ENCODE measurements around the gene SNAP23. TPM values are rescaled to one million over a fixed set of nuclear protein-coding genes. Genes with fewer than 3 reads are reported as not detected.
"Not testable (repeated sequence)": the region's sequence is repeated elsewhere in the genome, so short reads cannot be mapped to it uniquely, and the experiment has no call there.

Gene SNAP23
- total and polyA plus RNA-seq, 7 donors = 43.8 to 107 (median 67.0) TPM

DNA sequence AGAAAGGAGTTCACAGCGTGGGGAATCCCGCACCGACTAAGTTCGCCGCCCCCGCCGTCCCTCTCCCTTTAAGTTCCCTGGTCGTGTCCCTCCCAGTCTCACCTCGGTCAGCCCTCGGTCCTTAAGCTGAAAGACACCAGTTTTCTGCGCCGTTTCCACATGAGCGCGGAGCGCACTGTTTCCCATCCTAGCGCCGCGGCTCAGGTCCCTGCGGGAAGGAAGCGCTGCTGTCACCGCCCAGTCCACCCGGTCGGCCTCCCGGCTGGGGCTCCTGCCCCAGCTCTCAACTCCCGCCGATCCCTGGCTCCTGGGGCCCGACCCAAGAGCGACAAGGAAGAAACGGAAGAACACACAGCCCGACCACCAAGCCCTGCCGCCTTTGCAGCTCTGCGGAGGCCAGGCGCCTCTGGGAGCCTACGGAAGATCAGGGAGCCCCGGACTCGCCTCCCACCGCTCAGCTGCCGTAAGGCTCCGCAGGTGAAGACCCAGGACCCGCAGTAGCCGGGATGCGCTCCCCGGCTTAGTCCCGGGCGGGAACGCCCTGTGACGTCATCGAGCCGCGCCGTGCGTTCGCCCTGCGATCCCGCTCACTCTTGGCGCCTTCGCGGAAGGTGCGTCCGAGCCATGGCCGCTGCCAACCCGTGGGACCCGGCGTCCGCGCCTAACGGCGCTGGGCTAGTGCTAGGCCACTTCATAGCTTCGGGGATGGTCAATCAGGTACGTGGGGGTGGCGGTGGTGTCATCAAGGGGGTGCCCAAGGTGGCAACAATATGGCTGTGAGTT, 53.0 kb downstream of the SNAP23 start, which contains the start of the genes HAUS2 and LRRC57:
TSS of gene HAUS2 (plus strand) at position 590 of the 783 bp plus-strand sequence. CDS start at position 625, 35 bp downstream.
TSS of gene LRRC57 (minus strand) at position 545 of the 783 bp plus-strand sequence. CDS start at position 186, 359 bp downstream.
- peaks cover 0 to 26% (median 24%) of the 10 kb centered on the region in 4 donors for H3K4me1 ChIP-seq
- 0% methylated on average over 71 of the region's 71 CpGs for WGBS, 2 donors

DNA sequence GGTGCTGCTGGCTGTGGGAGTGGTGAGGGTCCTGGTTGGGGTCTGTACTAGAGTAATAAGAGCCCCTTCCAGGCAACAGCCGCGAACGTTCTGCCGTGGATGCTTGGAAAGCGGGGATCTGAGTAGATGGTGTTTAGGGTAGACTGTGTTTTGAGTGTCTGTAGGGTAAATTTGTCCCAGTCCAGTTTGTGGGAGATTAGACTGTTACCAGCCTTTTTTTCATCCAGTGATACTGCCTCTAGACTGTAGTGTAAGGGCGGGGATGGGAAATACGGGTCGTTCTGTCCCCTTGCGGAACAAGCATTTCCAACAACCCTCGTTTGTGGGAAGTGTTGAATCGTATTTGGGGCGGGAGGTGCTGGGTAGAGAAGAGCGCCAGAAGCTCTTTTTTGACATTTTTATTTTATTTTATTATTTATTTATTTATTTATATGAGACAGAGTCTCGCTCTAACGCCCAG, 53.6 kb downstream of the SNAP23 start:
- intact Hi-C loops (cut with DNase I) = loop anchor here (2.0 to 5.0 kb wide), 3 partner anchors 33 to 102 kb away; partner anchors contain the start of gene SNAP23
- Histone ChIP-seq H3K4me3 (peak overlapping the region; percentile 72 to 94 (median 80)), H3K27me3 (no peaks in the 10 kb centered on the region), H3K4me1 (peaks cover 0 to 26% (median 24%) of the 10 kb centered on the region in 4 donors), H3K9me3 (no peaks in the 10 kb centered on the region), H3K36me3 (peaks cover 6 to 17% (median 8%) of the 10 kb centered on the region in 4 donors), H3K27ac (peak overlapping the region; percentile 89 to 97 (median 92))
- 0 to 1% methylated on average over 15 of the region's 15 CpGs for WGBS, 2 donors
- TF ChIP-seq POLR2A (IDR thresholded peaks at IDR 0.05) (no peak), POLR2AphosphoS5 (IDR thresholded peaks at IDR 0.05) (no peak), EP300 (IDR thresholded peaks at IDR 0.05) (no peak)
- TF ChIP-seq, protein P1, sequence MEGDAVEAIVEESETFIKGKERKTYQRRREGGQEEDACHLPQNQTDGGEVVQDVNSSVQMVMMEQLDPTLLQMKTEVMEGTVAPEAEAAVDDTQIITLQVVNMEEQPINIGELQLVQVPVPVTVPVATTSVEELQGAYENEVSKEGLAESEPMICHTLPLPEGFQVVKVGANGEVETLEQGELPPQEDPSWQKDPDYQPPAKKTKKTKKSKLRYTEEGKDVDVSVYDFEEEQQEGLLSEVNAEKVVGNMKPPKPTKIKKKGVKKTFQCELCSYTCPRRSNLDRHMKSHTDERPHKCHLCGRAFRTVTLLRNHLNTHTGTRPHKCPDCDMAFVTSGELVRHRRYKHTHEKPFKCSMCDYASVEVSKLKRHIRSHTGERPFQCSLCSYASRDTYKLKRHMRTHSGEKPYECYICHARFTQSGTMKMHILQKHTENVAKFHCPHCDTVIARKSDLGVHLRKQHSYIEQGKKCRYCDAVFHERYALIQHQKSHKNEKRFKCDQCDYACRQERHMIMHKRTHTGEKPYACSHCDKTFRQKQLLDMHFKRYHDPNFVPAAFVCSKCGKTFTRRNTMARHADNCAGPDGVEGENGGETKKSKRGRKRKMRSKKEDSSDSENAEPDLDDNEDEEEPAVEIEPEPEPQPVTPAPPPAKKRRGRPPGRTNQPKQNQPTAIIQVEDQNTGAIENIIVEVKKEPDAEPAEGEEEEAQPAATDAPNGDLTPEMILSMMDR (IDR thresholded peaks at IDR 0.05) = no peak
- DNase-seq = no peak

More for the DNA sequence above, 53.0 kb downstream of the SNAP23 start, which contains the start of the genes HAUS2 and LRRC57:
- DNase-seq = peak; percentile 93
- TF ChIP-seq EP300 (IDR thresholded peaks at IDR 0.05) (no peak), POLR2AphosphoS5 (IDR thresholded peaks at IDR 0.05) (peak; percentile 94 to 98 (median 96)), POLR2A (IDR thresholded peaks at IDR 0.05) (peak; percentile 84 to 91)
- TF ChIP-seq, protein P1 (IDR thresholded peaks at IDR 0.05) = no peak
- no peaks in the 10 kb centered on the region for H3K9me3 ChIP-seq
- H3K27ac ChIP-seq = peak within 1 kb of the TSS; percentile 89 to 97 (median 92)
- peak within 1 kb of the TSS; percentile 72 to 94 (median 80) for H3K4me3 ChIP-seq
- H3K27me3 ChIP-seq = no peaks in the 10 kb centered on the region
- H3K36me3 ChIP-seq = peaks cover 6 to 23% (median 15%) of the 10 kb centered on the region in 4 donors
- intact Hi-C loops (cut with DNase I) = loop anchor here (2.0 to 5.0 kb wide), 3 partner anchors 34 to 102 kb away; partner anchors contain the start of gene SNAP23

DNA sequence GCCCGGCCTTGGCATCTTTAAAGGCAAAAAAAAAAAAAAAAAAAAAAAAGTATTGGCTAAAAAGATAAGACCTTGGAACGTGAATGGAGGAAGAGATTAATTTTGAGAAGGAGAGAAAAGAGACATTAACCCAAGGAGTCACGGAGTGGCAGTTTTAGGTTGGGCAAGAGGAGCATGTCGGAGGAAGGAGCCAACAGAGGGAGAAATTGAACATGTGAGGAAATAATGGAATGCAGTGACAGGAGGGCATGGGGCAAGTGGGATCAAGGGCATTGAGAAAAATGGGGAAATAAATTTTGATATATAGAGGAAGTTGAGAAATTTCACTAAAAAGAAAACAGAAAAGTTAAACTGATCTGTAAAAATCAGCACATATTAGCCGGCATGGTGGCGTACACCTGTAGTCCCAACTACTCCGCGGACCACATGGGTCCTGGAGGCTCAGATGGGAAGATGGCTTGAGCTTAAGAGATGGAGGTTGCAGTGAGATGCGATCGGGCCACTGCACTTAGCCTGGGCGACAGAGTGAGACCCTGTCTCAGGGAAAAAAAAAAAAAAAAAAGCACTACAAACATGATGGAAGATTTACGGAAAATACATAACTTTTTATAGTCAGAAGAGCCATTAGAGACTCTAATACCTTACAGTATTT, 54.4 kb downstream of the SNAP23 start:
- TF ChIP-seq, protein P1 (IDR thresholded peaks at IDR 0.05) = no peak
- TF ChIP-seq EP300 (IDR thresholded peaks at IDR 0.05) = no peak
- no peak for TF ChIP-seq POLR2A (IDR thresholded peaks at IDR 0.05)
- no peak for TF ChIP-seq POLR2AphosphoS5 (IDR thresholded peaks at IDR 0.05)
- peaks cover 0 to 26% (median 24%) of the 10 kb centered on the region in 4 donors for H3K4me1 ChIP-seq
- intact Hi-C loops (cut with DNase I) = loop anchor here (2.0 to 5.0 kb wide), 3 partner anchors 32 to 101 kb away; partner anchors contain the start of gene SNAP23

DNA sequence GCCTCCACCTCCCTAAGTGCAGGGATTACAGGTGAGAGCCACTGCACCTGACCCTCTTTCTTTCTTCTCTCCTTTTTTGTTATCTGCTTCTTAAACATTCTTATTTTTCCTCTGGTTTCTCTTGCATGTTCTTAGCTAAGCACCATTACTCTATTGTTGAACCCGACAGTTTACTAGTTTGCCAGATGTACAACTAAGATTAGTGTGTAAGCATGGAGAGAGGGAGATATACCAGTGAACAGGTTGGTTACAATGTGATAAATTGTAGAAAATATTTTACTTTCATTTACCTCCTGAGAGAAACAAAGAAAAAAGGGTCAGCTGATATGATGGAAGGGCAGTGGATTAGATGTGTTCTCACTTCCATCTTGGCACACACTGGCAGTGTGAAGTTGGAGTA, 58.1 kb downstream of the SNAP23 start:
- 93% methylated on average over 1 of the region's 1 CpG for WGBS, 2 donors
- no peak overlapping the region for H3K27ac ChIP-seq
- peaks cover 0 to 7% (median 1%) of the 10 kb centered on the region in 4 donors for H3K36me3 ChIP-seq
- no peaks in the 10 kb centered on the region for H3K27me3 ChIP-seq
- TF ChIP-seq POLR2A (IDR thresholded peaks at IDR 0.05) = no peak
- no peak for TF ChIP-seq EP300 (IDR thresholded peaks at IDR 0.05)
- TF ChIP-seq, protein P1 (IDR thresholded peaks at IDR 0.05) = no peak
- no peak for TF ChIP-seq POLR2AphosphoS5 (IDR thresholded peaks at IDR 0.05)
- intact Hi-C loops (cut with DNase I) = no loop called here
- no peak overlapping the region for H3K4me3 ChIP-seq
- no peaks in the 10 kb centered on the region for H3K9me3 ChIP-seq
- DNase-seq = no peak
- peaks cover 0 to 7% (median 3%) of the 10 kb centered on the region in 4 donors for H3K4me1 ChIP-seq

More for the DNA sequence above, 54.4 kb downstream of the SNAP23 start:
- WGBS, 2 donors = 68 to 70% methylated on average over 12 of the region's 12 CpGs
- peak overlapping the region; percentile 89 to 97 (median 92) for H3K27ac ChIP-seq
- H3K4me3 ChIP-seq = peak overlapping the region in 3 of 4 donors; percentile 77 to 94 (median 84)
- no peaks in the 10 kb centered on the region for H3K9me3 ChIP-seq
- H3K36me3 ChIP-seq = peaks cover 0 to 9% (median 2%) of the 10 kb centered on the region in 4 donors
- H3K27me3 ChIP-seq = no peaks in the 10 kb centered on the region
- no peak for DNase-seq

DNA sequence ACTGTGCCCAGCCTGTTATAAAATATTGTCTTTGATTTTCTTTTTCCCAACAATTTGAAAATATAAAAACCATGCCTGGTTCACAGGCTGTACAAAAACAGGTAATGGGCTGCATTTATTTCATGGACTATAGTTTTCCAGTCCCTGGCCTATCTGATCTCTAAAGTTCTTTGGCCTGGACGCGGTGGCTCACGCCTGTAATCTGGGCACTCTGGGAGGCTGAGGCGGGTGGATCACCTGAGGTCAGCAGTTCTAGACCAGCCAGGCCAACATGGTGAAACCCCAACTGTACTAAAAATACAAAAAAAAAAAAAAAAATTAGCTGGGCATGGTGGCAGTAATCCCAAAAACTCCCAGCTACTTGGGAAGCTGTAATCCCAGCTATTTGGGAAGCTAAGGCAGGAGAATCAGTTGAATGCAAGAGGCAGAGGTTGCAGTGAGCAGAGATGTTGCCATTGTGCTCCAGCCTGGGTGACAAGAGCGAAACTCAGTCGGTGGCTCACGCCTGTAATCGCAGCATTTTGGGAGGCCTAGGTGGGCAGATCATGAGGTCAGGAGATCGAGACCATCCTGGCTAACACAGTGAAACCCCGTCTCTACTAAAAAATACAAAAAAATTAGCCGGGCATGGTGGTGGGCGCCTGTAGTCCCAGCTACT, 61.2 kb downstream of the SNAP23 start:
- H3K4me3 ChIP-seq; H3K4me1 ChIP-seq; intact Hi-C loops (cut with DNase I); H3K27me3 ChIP-seq; H3K9me3 ChIP-seq: not testable (repeated sequence)
- Histone ChIP-seq H3K27ac (peak overlapping the region in 1 of 4 donors; percentile 5), H3K36me3 (peaks cover 2 to 38% (median 12%) of the 10 kb centered on the region in 4 donors)
- DNase-seq = peak; percentile 72
- 96 to 98% methylated on average over 11 of the region's 12 CpGs for WGBS, 2 donors

All from sigmoid colon (tissue), 7 donors.